ENCODE results near the gene PLD1.

Gene PLD1

GRCh38 chr3:171825222-171825828 is 15.0 kb upstream of the PLD1 start:
- H3K79me1 ChIP-seq (ENCODE audit: low read length) = no peaks in the 10 kb centered on the region
- no peaks in the 10 kb centered on the region for H3K27me3 ChIP-seq (ENCODE audit: insufficient read depth, low read length, poor library complexity)
- no peaks in the 10 kb centered on the region for H3K79me2 ChIP-seq (ENCODE audit: control insufficient read depth, insufficient read depth, low read length)
- no peaks in the 10 kb centered on the region for H3K4me1 ChIP-seq (ENCODE audit: control insufficient read depth, low read depth, low read length)
- no CpG with 5 or more reads among the region's 5 CpGs for WGBS (ENCODE audit: extremely low coverage, insufficient coverage, low lambda C conversion rate)
- no peak overlapping the region for H3K27ac ChIP-seq (ENCODE audit: low read depth, low read length)
- H3K36me3 ChIP-seq (ENCODE audit: control insufficient read depth, insufficient read depth, low read length) = no peaks in the 10 kb centered on the region
- DNase-seq = peak; percentile 15
- no peak overlapping the region for H3K4me2 ChIP-seq (ENCODE audit: low read length)
- H3K4me3 ChIP-seq (ENCODE audit: low read length) = no peak overlapping the region
- H3K9ac ChIP-seq (ENCODE audit: low read length) = no peak overlapping the region
- H3K4ac ChIP-seq (ENCODE audit: low read depth, low read length) = no peak overlapping the region
- no peak overlapping the region for H4K8ac ChIP-seq (ENCODE audit: low read depth, low read length)
- no peak overlapping the region for H3K56ac ChIP-seq (ENCODE audit: low read length)
- H2BK15ac ChIP-seq (replicated peaks; ENCODE audit: low read depth) = no peak overlapping the region
- H4K5ac ChIP-seq (ENCODE audit: low read length) = no peak overlapping the region
- no peak overlapping the region for H2BK5ac ChIP-seq (ENCODE audit: low read length)
- H2BK120ac ChIP-seq (ENCODE audit: low read depth, low read length) = no peak overlapping the region
- no peak overlapping the region for H3K23ac ChIP-seq (ENCODE audit: low read length)
- no peak overlapping the region for H2AK5ac ChIP-seq (ENCODE audit: low read length)
- H3K18ac ChIP-seq (ENCODE audit: low read length) = no peak overlapping the region

- Histone ChIP-seq H3K4ac (ENCODE audit: low read depth, low read length) (no peak overlapping the region), H3K18ac (ENCODE audit: low read length) (no peak overlapping the region), H3K36me3 (ENCODE audit: control insufficient read depth, insufficient read depth, low read length) (no peaks in the 10 kb centered on the region), H3K9ac (ENCODE audit: low read length) (no peak overlapping the region), H2BK120ac (ENCODE audit: low read depth, low read length) (no peak overlapping the region), H3K4me2 (ENCODE audit: low read length) (no peak overlapping the region), H4K5ac (ENCODE audit: low read length) (no peak overlapping the region), H3K79me1 (ENCODE audit: low read length) (no peaks in the 10 kb centered on the region), H3K23ac (ENCODE audit: low read length) (no peak overlapping the region), H4K8ac (ENCODE audit: low read depth, low read length) (no peak overlapping the region), H3K4me1 (ENCODE audit: control insufficient read depth, low read depth, low read length) (no peaks in the 10 kb centered on the region), H3K27ac (ENCODE audit: low read depth, low read length) (no peak overlapping the region), H3K27me3 (ENCODE audit: insufficient read depth, low read length, poor library complexity) (no peaks in the 10 kb centered on the region), H2BK15ac (replicated peaks; ENCODE audit: low read depth) (no peak overlapping the region), H2AK5ac (ENCODE audit: low read length) (no peak overlapping the region), H3K56ac (ENCODE audit: low read length) (no peak overlapping the region), H3K4me3 (ENCODE audit: low read length) (no peak overlapping the region), H3K79me2 (ENCODE audit: control insufficient read depth, insufficient read depth, low read length) (no peaks in the 10 kb centered on the region), H2BK5ac (ENCODE audit: low read length) (no peak overlapping the region)
- WGBS (ENCODE audit: extremely low coverage, insufficient coverage, low lambda C conversion rate) = no CpG with 5 or more reads among the region's 7 CpGs
- no peak for DNase-seq
Observed at GRCh38 chr3:171824824-171825221, 14.5 kb upstream of the PLD1 start.

- no peak overlapping the region for H3K23ac ChIP-seq (ENCODE audit: low read length)
- no peak overlapping the region for H2BK15ac ChIP-seq (replicated peaks; ENCODE audit: low read depth)
- no peak overlapping the region for H4K5ac ChIP-seq (ENCODE audit: low read length)
- H3K56ac ChIP-seq (ENCODE audit: low read length) = no peak overlapping the region
- no peak overlapping the region for H3K4ac ChIP-seq (ENCODE audit: low read depth, low read length)
- no peaks in the 10 kb centered on the region for H3K36me3 ChIP-seq (ENCODE audit: control insufficient read depth, insufficient read depth, low read length)
- H3K79me2 ChIP-seq (ENCODE audit: control insufficient read depth, insufficient read depth, low read length) = no peaks in the 10 kb centered on the region
- WGBS (ENCODE audit: extremely low coverage, insufficient coverage, low lambda C conversion rate) = no CpG with 5 or more reads among the region's 6 CpGs
- H3K9ac ChIP-seq (ENCODE audit: low read length) = no peak overlapping the region
- no peak overlapping the region for H3K27ac ChIP-seq (ENCODE audit: low read depth, low read length)
- no peaks in the 10 kb centered on the region for H3K4me1 ChIP-seq (ENCODE audit: control insufficient read depth, low read depth, low read length)
- no peak overlapping the region for H2BK120ac ChIP-seq (ENCODE audit: low read depth, low read length)
- H2BK5ac ChIP-seq (ENCODE audit: low read length) = no peak overlapping the region
- no peak overlapping the region for H3K4me3 ChIP-seq (ENCODE audit: low read length)
- no peak overlapping the region for H3K4me2 ChIP-seq (ENCODE audit: low read length)
- H3K18ac ChIP-seq (ENCODE audit: low read length) = no peak overlapping the region
- DNase-seq = no peak
- H4K8ac ChIP-seq (ENCODE audit: low read depth, low read length) = no peak overlapping the region
- H3K27me3 ChIP-seq (ENCODE audit: insufficient read depth, low read length, poor library complexity) = no peaks in the 10 kb centered on the region
- H3K79me1 ChIP-seq (ENCODE audit: low read length) = no peaks in the 10 kb centered on the region
- H2AK5ac ChIP-seq (ENCODE audit: low read length) = no peak overlapping the region
Observed at GRCh38 chr3:171824116-171824515, 13.8 kb upstream of the PLD1 start.

- Histone ChIP-seq H3K27ac (ENCODE audit: low read depth, low read length) (no peak overlapping the region), H4K8ac (ENCODE audit: low read depth, low read length) (no peak overlapping the region), H3K36me3 (ENCODE audit: control insufficient read depth, insufficient read depth, low read length) (no peaks in the 10 kb centered on the region), H2AK5ac (ENCODE audit: low read length) (no peak overlapping the region), H3K79me1 (ENCODE audit: low read length) (no peaks in the 10 kb centered on the region), H3K18ac (ENCODE audit: low read length) (no peak overlapping the region), H3K79me2 (ENCODE audit: control insufficient read depth, insufficient read depth, low read length) (no peaks in the 10 kb centered on the region), H3K4ac (ENCODE audit: low read depth, low read length) (no peak overlapping the region), H3K56ac (ENCODE audit: low read length) (no peak overlapping the region), H3K23ac (ENCODE audit: low read length) (no peak overlapping the region), H2BK120ac (ENCODE audit: low read depth, low read length) (no peak overlapping the region), H3K27me3 (ENCODE audit: insufficient read depth, low read length, poor library complexity) (no peaks in the 10 kb centered on the region), H3K4me3 (ENCODE audit: low read length) (no peak overlapping the region), H3K9ac (ENCODE audit: low read length) (no peak overlapping the region), H3K4me2 (ENCODE audit: low read length) (no peak overlapping the region), H3K4me1 (ENCODE audit: control insufficient read depth, low read depth, low read length) (no peaks in the 10 kb centered on the region), H2BK15ac (replicated peaks; ENCODE audit: low read depth) (no peak overlapping the region), H4K5ac (ENCODE audit: low read length) (no peak overlapping the region), H2BK5ac (ENCODE audit: low read length) (no peak overlapping the region)
- no peak for DNase-seq
- no CpG with 5 or more reads among the region's 4 CpGs for WGBS (ENCODE audit: extremely low coverage, insufficient coverage, low lambda C conversion rate)
Observed at GRCh38 chr3:171822431-171823106, 12.3 kb upstream of the PLD1 start.

- Histone ChIP-seq H3K4me2 (ENCODE audit: low read length) (no peak overlapping the region), H4K8ac (ENCODE audit: low read depth, low read length) (no peak overlapping the region), H2AK5ac (ENCODE audit: low read length) (no peak overlapping the region), H2BK15ac (replicated peaks; ENCODE audit: low read depth) (no peak overlapping the region), H3K9ac (ENCODE audit: low read length) (no peak overlapping the region), H3K27me3 (ENCODE audit: insufficient read depth, low read length, poor library complexity) (no peaks in the 10 kb centered on the region), H3K4me3 (ENCODE audit: low read length) (no peak overlapping the region), H3K27ac (ENCODE audit: low read depth, low read length) (no peak overlapping the region), H2BK120ac (ENCODE audit: low read depth, low read length) (no peak overlapping the region), H3K4ac (ENCODE audit: low read depth, low read length) (no peak overlapping the region), H3K4me1 (ENCODE audit: control insufficient read depth, low read depth, low read length) (no peaks in the 10 kb centered on the region), H2BK5ac (ENCODE audit: low read length) (no peak overlapping the region), H4K5ac (ENCODE audit: low read length) (no peak overlapping the region), H3K79me2 (ENCODE audit: control insufficient read depth, insufficient read depth, low read length) (no peaks in the 10 kb centered on the region), H3K36me3 (ENCODE audit: control insufficient read depth, insufficient read depth, low read length) (no peaks in the 10 kb centered on the region), H3K56ac (ENCODE audit: low read length) (no peak overlapping the region), H3K79me1 (ENCODE audit: low read length) (no peaks in the 10 kb centered on the region), H3K18ac (ENCODE audit: low read length) (no peak overlapping the region), H3K23ac (ENCODE audit: low read length) (no peak overlapping the region)
- DNase-seq = no peak
- WGBS (ENCODE audit: extremely low coverage, insufficient coverage, low lambda C conversion rate) = no CpG with 5 or more reads among the region's 2 CpGs
Observed at GRCh38 chr3:171821778-171822358, 11.6 kb upstream of the PLD1 start.

All from mesendoderm (in vitro differentiated cells).